ENCODE results near the gene IL12RB1.

DNA sequence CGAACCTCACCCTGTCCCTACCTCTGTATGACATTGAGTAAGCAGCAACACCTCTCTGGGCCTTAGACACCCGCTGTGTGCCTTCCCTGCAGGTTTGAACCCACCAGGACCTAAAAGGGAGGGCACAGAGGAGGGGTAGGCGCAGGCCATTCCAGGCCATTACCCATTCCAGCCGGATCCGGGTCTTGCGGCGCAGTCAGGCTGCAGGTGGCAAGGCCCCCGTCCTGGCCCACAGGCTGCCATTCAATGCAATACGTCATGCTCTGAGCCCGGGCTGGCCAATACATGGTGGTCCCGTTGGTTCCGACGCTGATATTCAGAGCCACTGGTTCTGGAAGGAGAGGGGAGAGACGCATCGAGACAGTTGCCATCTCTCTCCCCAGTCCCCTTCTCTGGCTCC lies 17.4 kb downstream of the IL12RB1 start:
- no peak for TF ChIP-seq CTCF (IDR thresholded peaks at IDR 0.05; ENCODE audit: low read depth, low read length, poor library complexity, severe bottlenecking)
- no peak for TF ChIP-seq EZH2phosphoT487 (IDR thresholded peaks at IDR 0.05; ENCODE audit: borderline replicate concordance, low read length)
